C1 segment of cervical spinal cord (tissue), 14 donors: ENCODE results near the gene COQ7.
A peak's percentile ranks its signal among the peaks of the same experiment; 100 is the strongest.

Experiments used
- DNase-seq, 14 donors: peaks; one replicate each; lab custom pipeline; 2025; lab: John Stamatoyannopoulos, UW

Gene COQ7

DNA sequence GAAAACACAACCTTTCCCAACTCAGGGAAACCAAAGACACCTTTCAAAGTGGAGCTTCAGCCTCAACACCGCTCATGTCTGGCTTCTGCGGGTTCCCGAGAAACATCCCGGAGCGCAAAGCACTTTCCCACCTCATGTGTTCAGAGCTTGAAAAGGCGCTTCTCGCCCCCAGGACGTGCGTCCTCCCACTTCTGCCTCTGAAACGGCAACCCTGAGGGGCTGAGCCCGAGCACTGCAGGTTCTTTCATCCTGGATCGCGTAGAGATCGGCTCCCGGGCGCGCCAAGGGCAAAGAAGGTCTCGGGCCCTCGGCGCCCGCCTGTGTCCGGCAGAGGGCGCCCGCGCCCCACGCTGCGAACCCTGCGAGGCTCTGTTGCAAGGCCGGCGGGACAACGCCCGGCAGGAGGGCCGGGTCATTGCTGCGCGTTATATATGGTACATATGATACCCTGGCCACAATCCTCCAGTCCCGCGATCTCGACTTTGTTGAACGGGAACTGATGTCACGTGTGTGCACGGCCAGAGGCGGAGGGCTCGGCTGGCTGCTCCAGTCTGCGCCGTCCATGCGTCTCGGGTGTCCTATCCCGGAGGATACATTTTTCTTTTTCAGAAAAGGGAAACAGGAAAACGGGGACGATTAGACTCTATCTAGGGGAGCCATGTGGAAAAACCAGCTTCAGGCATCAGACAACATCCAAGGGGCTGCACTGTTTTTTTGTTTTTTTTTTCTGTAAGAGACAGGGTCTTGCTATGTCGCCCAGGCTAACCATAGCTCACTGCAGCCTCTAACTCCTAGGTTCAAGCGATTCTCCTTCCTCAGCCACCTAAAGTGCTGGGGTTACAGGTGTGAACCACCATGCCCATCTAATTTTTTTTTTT, 19.1 kb downstream of the COQ7 start:
- DNase-seq, result peak; percentile 2 to 86 (median 70)

GRCh38 chr16:19088341-19088916, 21.0 kb downstream of the COQ7 start:
- no peak for DNase-seq

- no peak for DNase-seq
These were observed 22.1 kb downstream of the COQ7 start for GRCh38 chr16:19089410-19089955.

GRCh38 chr16:19090916-19091315, 23.5 kb downstream of the COQ7 start:
- no peak for DNase-seq

- no peak for DNase-seq
These were observed 25.4 kb downstream of the COQ7 start for GRCh38 chr16:19092653-19093410.

DNA sequence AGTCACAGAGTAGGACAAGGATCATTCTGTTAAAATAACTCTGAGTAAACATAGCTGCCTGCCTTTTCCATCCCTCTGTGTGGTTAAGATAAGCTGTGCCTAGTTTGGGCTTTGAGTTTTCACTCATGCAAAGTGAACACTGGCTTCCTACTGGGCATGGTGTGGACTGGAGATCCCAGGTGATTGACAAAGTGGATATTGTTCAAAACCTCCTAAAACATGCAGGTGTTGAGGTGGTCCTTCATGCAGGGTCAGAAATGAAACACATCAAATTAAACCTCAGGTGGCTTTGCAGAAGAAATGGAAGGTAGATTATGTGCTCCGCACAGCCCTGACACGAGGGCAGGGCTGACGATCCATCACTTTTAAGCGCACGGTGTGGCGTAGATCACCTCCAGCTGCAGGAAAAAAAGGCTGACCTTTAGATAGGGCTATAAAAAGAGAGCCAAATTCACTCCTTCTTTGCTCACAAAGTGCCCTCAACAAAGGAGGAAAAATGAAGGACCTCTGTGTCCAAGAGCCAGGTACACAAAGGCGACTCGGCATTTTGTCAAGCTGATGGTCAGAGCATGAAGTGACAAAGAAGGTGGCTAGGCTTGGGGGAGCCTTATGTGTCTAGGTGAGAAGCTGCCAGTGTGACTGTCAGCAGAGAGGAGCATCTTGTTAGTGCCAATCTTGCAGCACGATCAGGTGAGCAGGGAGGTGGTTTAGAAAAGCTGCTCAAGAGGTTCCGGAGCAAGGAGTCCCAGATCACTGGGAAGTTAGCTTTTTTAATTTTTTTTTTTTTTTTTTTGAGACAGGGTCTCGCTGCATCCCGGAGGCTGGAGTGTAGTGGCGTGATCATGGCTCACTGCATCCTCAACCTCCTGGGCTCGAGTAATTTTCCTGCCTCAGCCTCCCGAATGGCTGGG, 26.5 kb downstream of the COQ7 start:
- no peak for DNase-seq

DNA sequence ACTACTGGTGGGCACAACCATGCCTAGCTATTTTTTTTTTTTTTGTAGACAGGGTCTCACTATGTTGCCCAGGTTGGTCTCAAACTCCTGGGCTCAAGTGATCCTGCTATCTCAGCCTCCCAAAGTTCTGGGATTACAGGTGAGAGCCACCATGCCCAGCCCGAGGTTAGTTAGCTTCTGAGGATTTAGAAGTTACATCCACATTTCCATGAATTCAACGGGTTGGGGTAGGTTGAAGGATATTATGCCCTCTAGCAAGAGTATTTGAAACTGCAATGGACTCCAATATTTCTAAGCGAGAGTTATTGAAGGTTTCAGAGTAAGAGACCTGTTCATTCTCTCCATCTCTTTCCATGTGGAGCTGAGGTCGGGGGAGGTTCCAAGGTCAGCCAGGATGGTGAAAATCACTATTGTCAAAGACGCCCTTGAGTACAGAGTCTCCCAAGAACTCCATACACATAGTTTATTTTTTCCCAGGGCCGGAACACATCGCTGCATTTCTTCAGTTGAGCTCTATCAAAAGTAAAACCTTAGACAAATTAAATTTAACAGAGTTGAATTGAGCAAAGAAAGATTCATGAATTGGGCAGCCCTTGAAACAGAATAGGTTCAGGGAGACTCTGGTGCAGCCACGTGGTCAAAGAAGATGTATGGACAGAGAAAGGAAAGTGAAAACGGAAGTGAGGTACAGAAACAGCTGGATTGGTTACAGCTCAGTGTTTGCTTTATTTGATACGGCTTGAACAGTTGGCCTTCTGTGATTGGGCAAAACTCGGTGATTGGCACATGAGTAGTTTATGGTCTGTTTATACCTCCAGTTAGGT, 27.3 kb downstream of the COQ7 start:
- no peak for DNase-seq

DNA sequence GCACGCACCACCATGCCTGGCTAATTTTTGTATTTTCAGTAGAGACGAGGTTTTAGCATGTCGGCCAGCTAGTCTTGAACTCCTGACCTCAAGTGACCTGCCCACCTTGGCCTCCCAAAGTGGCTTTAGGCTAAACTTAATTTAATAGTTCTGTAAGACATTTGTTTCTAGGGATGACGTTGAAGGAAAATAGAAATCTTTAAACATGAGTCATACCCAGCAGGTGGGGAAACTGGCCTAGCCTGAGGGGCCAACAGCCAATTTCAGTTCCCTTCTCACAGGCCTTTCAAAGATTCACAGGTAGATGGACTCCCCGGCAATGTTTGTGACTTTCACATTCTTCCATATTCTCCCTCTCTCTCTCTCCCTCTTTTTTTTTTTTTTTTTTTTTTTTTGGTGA, 28.2 kb downstream of the COQ7 start:
- DNase-seq, result no peak

GRCh38 chr16:19098173-19098572, 30.8 kb downstream of the COQ7 start:
- DNase-seq, result no peak

GRCh38 chr16:19102187-19102872, 34.9 kb downstream of the COQ7 start:
- DNase-seq, result no peak

- DNase-seq, result no peak
These were observed 37.2 kb downstream of the COQ7 start for GRCh38 chr16:19104607-19105006.

DNA sequence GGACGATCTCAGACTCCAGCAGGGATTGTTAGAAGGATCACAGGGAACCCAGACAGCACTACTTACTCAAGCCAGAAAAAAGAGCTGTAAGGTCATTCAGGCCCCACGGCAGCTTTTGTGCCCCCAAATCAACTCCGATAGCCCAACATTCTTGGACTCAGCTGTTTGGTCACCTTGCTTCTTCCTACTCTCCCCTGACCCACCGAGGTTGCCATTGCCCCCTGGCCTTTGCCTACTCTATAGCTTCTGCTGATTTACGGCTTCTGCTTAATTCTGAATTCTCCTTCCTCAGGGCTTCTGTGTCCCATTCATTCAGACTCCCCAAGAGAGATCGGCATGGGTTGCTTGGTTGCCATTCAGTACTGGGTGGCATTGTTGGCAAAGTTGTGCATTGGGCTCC, 37.7 kb downstream of the COQ7 start:
- no peak for DNase-seq

- peak in 3 of 14 donors; percentile 10 to 16 (median 13) for DNase-seq
These were observed 38.6 kb downstream of the COQ7 start for GRCh38 chr16:19105891-19106624.

- no peak for DNase-seq
These were observed 39.2 kb downstream of the COQ7 start for GRCh38 chr16:19106625-19107020.

GRCh38 chr16:19108409-19109287, 41.2 kb downstream of the COQ7 start:
- DNase-seq, result no peak

- no peak for DNase-seq
These were observed 41.9 kb downstream of the COQ7 start for GRCh38 chr16:19109288-19109664.

GRCh38 chr16:19110537-19111360, 43.3 kb downstream of the COQ7 start:
- no peak for DNase-seq
